SK-N-SH treated with all-trans-retinoic acid at 6 μM for 48 hours (cell line): ENCODE results near the gene OXNAD1.

ENCODE experiments used
- ARNTL ChIP-seq: fragments of 450-650 bp; formaldehyde crosslinking; IDR thresholded peaks from 2 replicates; pipeline ENCODE4 v1.5.0; 2020; ENCODE audit warnings: low read depth, mild to moderate bottlenecking, moderate library complexity, borderline replicate concordance
- ZNF565 ChIP-seq: fragments of 450-650 bp; formaldehyde crosslinking; conservative IDR thresholded peaks from 2 replicates; pipeline ENCODE4 v1.5.0; 2020; ENCODE audit warnings: low read depth, mild to moderate bottlenecking, moderate library complexity
- ZNF70 ChIP-seq: fragments of 450-650 bp; formaldehyde crosslinking; IDR thresholded peaks from 2 replicates; pipeline ENCODE4 v1.5.0; 2020; ENCODE audit warnings: mild to moderate bottlenecking, moderate library complexity

DNA sequence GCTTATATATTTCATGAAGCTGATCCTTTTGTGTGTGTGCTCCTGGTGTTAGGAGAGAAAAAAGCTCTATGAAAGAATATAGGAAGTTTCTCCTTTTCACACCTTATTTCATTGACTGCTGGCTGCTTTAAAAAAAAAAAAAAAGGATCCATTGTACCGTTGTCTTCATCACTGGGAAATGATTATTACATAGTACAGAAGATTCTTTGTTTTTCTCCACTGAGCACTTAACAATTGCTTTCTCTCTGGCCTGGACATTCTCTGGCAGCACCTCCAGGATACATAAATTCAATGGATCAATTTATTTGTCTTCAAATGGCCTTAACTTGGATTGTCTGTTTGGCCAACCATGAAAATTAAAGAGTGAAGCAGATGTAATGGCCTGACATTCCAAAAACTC lies 37.4 kb upstream of the OXNAD1 start:
- TF ChIP-seq ZNF565 (CRISPR knock-in tag) (no peak), ZNF70 (CRISPR knock-in tag) (no peak), ARNTL (CRISPR knock-in tag) (no peak)
